Measurements from ENCODE around the gene NEDD4L. TPM values are rescaled to one million over a fixed set of nuclear protein-coding genes. Genes with fewer than 3 reads are reported as not detected.

Gene NEDD4L
- total RNA-seq, 1 donor from 2014 or later = 41.1 TPM

DNA sequence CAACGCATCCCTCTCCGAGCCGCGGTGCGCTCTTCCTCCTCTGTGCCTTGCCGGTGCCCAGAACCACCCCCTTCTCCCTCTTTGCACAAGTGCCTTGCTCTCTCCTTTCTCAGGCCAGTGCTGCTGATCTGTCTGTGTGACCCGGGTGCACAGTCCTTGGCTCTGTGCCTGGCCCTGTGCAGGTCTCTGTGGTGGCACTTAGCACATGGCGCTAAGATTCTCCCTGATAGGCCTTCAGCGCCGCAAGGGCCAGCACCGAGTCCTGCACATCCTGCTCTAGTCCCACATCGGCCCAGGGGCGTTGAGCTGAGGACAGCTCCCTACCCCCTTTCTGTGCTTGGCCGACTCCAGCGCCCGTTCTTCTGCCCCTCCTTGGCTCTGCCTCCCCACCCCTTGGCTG, 136.1 kb downstream of the NEDD4L start:
- Mint-ChIP-seq H3K4me3 (ENCODE audit: unreplicated experiment) (no peak overlapping the region), H3K27me3 (ENCODE audit: unreplicated experiment) (no peaks in the 10 kb centered on the region), H3K4me1 (ENCODE audit: unreplicated experiment) (peaks cover 54% of the 10 kb centered on the region), H3K36me3 (ENCODE audit: unreplicated experiment) (no peaks in the 10 kb centered on the region), H3K9me3 (ENCODE audit: unreplicated experiment) (no peaks in the 10 kb centered on the region), H3K27ac (ENCODE audit: unreplicated experiment) (peak overlapping the region; percentile 9)
- TF ChIP-seq, protein P1, sequence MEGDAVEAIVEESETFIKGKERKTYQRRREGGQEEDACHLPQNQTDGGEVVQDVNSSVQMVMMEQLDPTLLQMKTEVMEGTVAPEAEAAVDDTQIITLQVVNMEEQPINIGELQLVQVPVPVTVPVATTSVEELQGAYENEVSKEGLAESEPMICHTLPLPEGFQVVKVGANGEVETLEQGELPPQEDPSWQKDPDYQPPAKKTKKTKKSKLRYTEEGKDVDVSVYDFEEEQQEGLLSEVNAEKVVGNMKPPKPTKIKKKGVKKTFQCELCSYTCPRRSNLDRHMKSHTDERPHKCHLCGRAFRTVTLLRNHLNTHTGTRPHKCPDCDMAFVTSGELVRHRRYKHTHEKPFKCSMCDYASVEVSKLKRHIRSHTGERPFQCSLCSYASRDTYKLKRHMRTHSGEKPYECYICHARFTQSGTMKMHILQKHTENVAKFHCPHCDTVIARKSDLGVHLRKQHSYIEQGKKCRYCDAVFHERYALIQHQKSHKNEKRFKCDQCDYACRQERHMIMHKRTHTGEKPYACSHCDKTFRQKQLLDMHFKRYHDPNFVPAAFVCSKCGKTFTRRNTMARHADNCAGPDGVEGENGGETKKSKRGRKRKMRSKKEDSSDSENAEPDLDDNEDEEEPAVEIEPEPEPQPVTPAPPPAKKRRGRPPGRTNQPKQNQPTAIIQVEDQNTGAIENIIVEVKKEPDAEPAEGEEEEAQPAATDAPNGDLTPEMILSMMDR (IDR thresholded peaks at IDR 0.05) = no peak
- DNase-seq (ENCODE audit: extremely low spot score, unreplicated experiment) = no peak

DNA sequence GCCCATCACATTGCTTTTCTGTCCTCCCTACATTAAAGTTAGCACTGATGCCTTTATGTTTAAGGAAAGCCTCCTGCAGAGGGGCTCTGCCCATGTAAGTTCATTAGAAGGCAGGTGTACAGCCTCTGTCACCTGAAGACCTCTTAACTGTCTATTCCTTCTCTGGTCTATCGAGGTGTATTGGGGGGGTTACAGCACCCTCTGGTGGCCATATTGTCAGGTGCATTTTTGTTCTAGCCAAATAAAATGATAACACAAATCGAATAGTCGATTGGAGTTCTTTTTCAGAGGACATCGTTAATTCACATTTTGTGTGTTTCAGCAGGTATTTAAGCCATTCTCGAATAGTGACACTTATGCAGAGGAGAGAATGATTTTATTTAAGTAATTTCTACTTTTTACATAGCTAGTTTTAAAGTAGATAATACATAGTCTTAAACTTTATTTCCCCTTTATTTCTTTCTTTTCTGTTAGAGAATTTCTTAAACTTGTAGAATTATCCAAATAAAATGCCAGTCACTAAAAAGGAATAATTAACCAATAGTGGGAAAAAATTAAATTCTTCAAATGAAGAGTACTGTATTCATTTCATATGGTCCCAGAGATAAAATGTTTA, 136.8 kb downstream of the NEDD4L start:
- Mint-ChIP-seq H3K9me3 (ENCODE audit: unreplicated experiment) (no peaks in the 10 kb centered on the region), H3K27ac (ENCODE audit: unreplicated experiment) (peak overlapping the region; percentile 59), H3K27me3 (ENCODE audit: unreplicated experiment) (no peaks in the 10 kb centered on the region), H3K36me3 (ENCODE audit: unreplicated experiment) (no peaks in the 10 kb centered on the region), H3K4me1 (ENCODE audit: unreplicated experiment) (peaks cover 49% of the 10 kb centered on the region), H3K4me3 (ENCODE audit: unreplicated experiment) (no peak overlapping the region)
- no peak for DNase-seq (ENCODE audit: extremely low spot score, unreplicated experiment)
- TF ChIP-seq, protein P1 (IDR thresholded peaks at IDR 0.05) = peak; percentile 84

DNA sequence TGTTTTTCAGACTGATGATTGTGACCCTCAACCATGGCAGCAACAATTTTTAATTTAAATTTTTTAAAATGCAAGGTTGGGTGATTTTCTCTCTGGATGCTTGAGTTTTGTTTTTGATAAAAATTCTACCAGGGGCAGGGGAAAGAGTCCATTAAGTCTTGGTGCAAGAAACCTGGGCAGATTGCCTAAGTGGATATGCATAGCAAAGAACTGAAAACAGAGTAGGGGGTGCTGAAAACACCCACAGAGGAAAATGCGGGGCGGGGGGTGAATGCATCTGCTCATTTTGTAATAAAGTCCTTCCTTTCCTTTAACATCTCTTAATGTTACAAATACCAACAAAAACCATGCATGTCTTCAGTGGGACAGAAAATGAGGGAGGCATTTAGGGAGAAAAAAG, 138.0 kb downstream of the NEDD4L start:
- H3K27ac Mint-ChIP-seq (ENCODE audit: unreplicated experiment) = no peak overlapping the region
- H3K4me1 Mint-ChIP-seq (ENCODE audit: unreplicated experiment) = peaks cover 49% of the 10 kb centered on the region
- DNase-seq (ENCODE audit: extremely low spot score, unreplicated experiment) = no peak
- H3K9me3 Mint-ChIP-seq (ENCODE audit: unreplicated experiment) = no peaks in the 10 kb centered on the region
- TF ChIP-seq, protein P1 (IDR thresholded peaks at IDR 0.05) = no peak
- H3K4me3 Mint-ChIP-seq (ENCODE audit: unreplicated experiment) = no peak overlapping the region
- H3K36me3 Mint-ChIP-seq (ENCODE audit: unreplicated experiment) = no peaks in the 10 kb centered on the region
- no peaks in the 10 kb centered on the region for H3K27me3 Mint-ChIP-seq (ENCODE audit: unreplicated experiment)

DNA sequence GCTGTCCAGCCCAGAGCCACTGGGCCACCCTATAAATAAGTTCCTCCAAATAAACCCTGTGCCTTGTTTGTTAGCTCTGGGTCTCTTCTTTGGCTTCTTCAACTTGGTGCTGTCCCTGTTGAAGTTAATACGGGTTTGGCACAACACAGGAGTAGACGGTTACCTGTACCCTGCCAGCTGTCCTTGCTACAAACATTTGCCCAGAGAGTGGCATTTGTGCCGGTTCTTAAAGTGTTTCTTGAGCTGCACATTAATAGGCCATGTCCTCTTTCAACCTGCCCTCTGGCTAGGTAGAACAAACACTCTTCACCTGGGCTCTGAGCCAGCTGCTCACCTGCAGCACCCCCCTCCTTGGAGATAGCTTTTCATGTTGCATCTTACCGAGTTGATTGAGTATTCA, 139.2 kb downstream of the NEDD4L start:
- TF ChIP-seq, protein P1 (IDR thresholded peaks at IDR 0.05) = no peak
- Mint-ChIP-seq H3K36me3 (ENCODE audit: unreplicated experiment) (no peaks in the 10 kb centered on the region), H3K27ac (ENCODE audit: unreplicated experiment) (no peak overlapping the region), H3K27me3 (ENCODE audit: unreplicated experiment) (no peaks in the 10 kb centered on the region), H3K9me3 (ENCODE audit: unreplicated experiment) (no peaks in the 10 kb centered on the region), H3K4me3 (ENCODE audit: unreplicated experiment) (no peak overlapping the region), H3K4me1 (ENCODE audit: unreplicated experiment) (peaks cover 42% of the 10 kb centered on the region)
- DNase-seq (ENCODE audit: extremely low spot score, unreplicated experiment) = no peak

DNA sequence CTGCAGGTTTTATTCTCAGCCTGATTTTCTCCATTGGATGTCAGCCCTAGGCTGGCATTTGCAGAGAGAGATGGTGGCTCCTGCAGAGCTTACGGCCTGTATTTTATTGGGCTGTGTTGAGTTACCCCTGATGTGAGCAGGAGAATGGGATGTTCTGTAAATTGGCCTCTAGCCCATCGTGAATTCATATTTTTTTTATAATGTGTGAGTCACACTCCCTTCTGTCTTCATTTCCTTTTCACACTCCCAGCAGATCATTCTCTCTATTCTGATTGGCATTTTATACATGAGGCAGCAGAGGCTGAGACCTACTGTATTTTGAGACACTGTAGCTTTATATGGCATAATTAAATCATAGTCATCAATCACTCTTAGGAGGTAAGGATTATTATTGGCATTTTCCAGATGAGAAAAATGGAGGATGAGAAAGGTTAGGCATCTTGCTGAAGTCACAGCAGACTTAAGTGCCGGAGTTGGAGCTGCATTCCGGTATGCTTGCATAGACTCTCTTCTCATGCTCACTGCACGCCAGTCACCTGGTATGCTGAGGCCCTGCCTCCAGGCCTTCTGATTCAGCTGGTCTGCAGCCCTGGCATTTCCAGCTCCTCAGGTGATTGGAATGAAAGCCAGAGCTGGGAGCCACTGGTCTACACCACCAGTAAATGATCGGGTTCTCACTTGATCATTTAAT, 142.4 kb downstream of the NEDD4L start:
- peak overlapping the region; percentile 90 for H3K27ac Mint-ChIP-seq (ENCODE audit: unreplicated experiment)
- TF ChIP-seq, protein P1 (IDR thresholded peaks at IDR 0.05) = no peak
- no peak for DNase-seq (ENCODE audit: extremely low spot score, unreplicated experiment)
- no peaks in the 10 kb centered on the region for H3K27me3 Mint-ChIP-seq (ENCODE audit: unreplicated experiment)
- no peaks in the 10 kb centered on the region for H3K36me3 Mint-ChIP-seq (ENCODE audit: unreplicated experiment)
- no peaks in the 10 kb centered on the region for H3K9me3 Mint-ChIP-seq (ENCODE audit: unreplicated experiment)
- peaks cover 27% of the 10 kb centered on the region for H3K4me1 Mint-ChIP-seq (ENCODE audit: unreplicated experiment)
- H3K4me3 Mint-ChIP-seq (ENCODE audit: unreplicated experiment) = no peak overlapping the region
